Astrocyte (in vitro differentiated cells and primary cell): ENCODE data around the gene BCL2L1. TPM values are rescaled to one million over a fixed set of nuclear protein-coding genes. Genes with fewer than 3 reads are reported as not detected.
"Not testable (repeated sequence)": the region's sequence is repeated elsewhere in the genome, so short reads cannot be mapped to it uniquely, and the experiment has no call there.

Source experiments
- DNase-seq: peaks from one replicate; pipeline ENCODE4 v3.0.0-alpha.2; 2010; ENCODE audit warnings: low read depth
- FAIRE-seq: peaks from 2 replicates; lab custom pipeline; 2011; peaks lifted over from hg19 to GRCh38; lab: Jason Lieb, UNC
- H2AFZ ChIP-seq: 2 replicates; pipeline ENCODE4 v1.6.0; 2012; ENCODE audit warnings: low read depth, low read length, inconsistent platforms
- H3K27ac ChIP-seq: 2 replicates; pipeline ENCODE4 v1.5.1; 2011; ENCODE audit warnings: low read depth, low read length, inconsistent platforms
- H3K27me3 ChIP-seq: 2 replicates; pipeline ENCODE4 v1.6.0; 2011; ENCODE audit warnings: low read length, inconsistent platforms; ENCODE audit not compliant: insufficient read depth
- H3K36me3 ChIP-seq: 2 replicates; pipeline ENCODE4 v1.5.1; 2011; ENCODE audit warnings: low read length, inconsistent platforms; ENCODE audit not compliant: insufficient read depth
- H3K4me1 ChIP-seq: 2 replicates; pipeline ENCODE4 v1.5.1; 2011; ENCODE audit warnings: low read length, inconsistent platforms; ENCODE audit not compliant: insufficient read depth
- H3K4me2 ChIP-seq: 2 replicates; pipeline ENCODE4 v1.6.0; 2012; ENCODE audit warnings: low read length, inconsistent platforms
- H3K4me3 ChIP-seq: 2 replicates; pipeline ENCODE4 v1.5.1; 2011; ENCODE audit warnings: low read depth, mild to moderate bottlenecking, low read length, inconsistent platforms; ENCODE audit not compliant: insufficient read depth
- H3K79me2 ChIP-seq: 2 replicates; pipeline ENCODE4 v1.6.0; 2012; ENCODE audit warnings: mild to moderate bottlenecking, low read length, inconsistent platforms; ENCODE audit not compliant: insufficient read depth
- H3K9ac ChIP-seq: 2 replicates; pipeline ENCODE4 v1.6.0; 2012; ENCODE audit warnings: mild to moderate bottlenecking, low read length, inconsistent platforms
- H3K9me3 ChIP-seq: 2 replicates; pipeline ENCODE4 v1.5.1; 2012; ENCODE audit warnings: low read depth, mild to moderate bottlenecking, low read length, inconsistent platforms; ENCODE audit not compliant: insufficient read depth
- H4K20me1 ChIP-seq: 2 replicates; pipeline ENCODE4 v1.6.0; 2012; ENCODE audit warnings: low read length, inconsistent platforms; ENCODE audit not compliant: insufficient read depth
- H3K27ac Mint-ChIP-seq: one replicate; pipeline ENCODE4 v1.8.0; 2021; ENCODE audit warnings: mild to moderate bottlenecking, mixed read lengths; ENCODE audit not compliant: unreplicated experiment
- H3K27me3 Mint-ChIP-seq: one replicate; pipeline ENCODE4 v1.8.0; 2021; ENCODE audit warnings: low read depth, mixed read lengths; ENCODE audit not compliant: unreplicated experiment
- H3K36me3 Mint-ChIP-seq: one replicate; pipeline ENCODE4 v1.8.0; 2021; ENCODE audit warnings: low read depth, mixed read lengths; ENCODE audit not compliant: unreplicated experiment
- H3K4me1 Mint-ChIP-seq: one replicate; pipeline ENCODE4 v1.8.0; 2021; ENCODE audit warnings: low read depth, mixed read lengths; ENCODE audit not compliant: unreplicated experiment
- H3K4me3 Mint-ChIP-seq: one replicate; pipeline ENCODE4 v1.8.0; 2021; ENCODE audit warnings: mild to moderate bottlenecking, moderate library complexity, mixed read lengths; ENCODE audit not compliant: unreplicated experiment
- H3K9me3 Mint-ChIP-seq: one replicate; pipeline ENCODE4 v1.8.0; 2021; ENCODE audit warnings: mild to moderate bottlenecking, mixed read lengths; ENCODE audit not compliant: unreplicated experiment
- CTCF ChIP-seq: IDR thresholded peaks from 2 replicates; pipeline ENCODE4 v1.5.1; 2011; ENCODE audit warnings: low read depth, mild to moderate bottlenecking, inconsistent platforms, low read length, moderate library complexity; ENCODE audit not compliant: insufficient read depth
- EZH2 ChIP-seq: IDR thresholded peaks from 2 replicates; pipeline ENCODE4 v1.6.1; 2012; ENCODE audit warnings: mild to moderate bottlenecking, low read length, inconsistent platforms; ENCODE audit not compliant: insufficient read depth
- total RNA-seq: library from RNA; stranded (reverse); gene quantifications from 2 replicates; pipeline ENCODE4 v1.2.1, GENCODE V29; 2021

The BCL2L1 gene
- total RNA-seq, 1 donor from 2014 or later: 149 TPM

DNA sequence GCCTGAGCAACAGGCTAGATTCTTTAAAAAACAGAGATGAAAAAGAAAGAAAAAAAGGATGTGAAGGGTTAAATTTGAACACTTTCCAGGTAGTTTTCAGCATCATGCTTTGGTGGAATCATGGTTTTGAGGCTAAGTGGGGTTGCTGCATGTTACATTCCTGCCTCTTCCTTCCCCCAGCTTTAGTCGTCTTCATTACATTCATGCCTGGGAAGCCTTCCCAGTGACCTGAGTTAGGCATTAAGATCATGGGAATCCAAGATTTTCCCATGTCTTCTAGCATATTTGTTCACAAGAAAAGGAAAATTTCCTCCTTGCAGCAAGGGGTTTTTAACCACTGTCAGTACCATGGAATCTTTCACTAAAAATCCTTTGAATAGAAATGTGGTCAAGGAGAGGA, 28.5 kb upstream of the BCL2L1 start:
- peaks cover 4% of the 10 kb centered on the region for H3K36me3 Mint-ChIP-seq
- peak overlapping the region; percentile 44 for H3K27ac ChIP-seq
- no peak overlapping the region for H3K4me3 Mint-ChIP-seq
- no peak overlapping the region for H3K4me3 ChIP-seq
- DNase-seq: peak; percentile 94
- peaks cover 3% of the 10 kb centered on the region for H3K4me1 ChIP-seq
- no peaks in the 10 kb centered on the region for H3K9me3 ChIP-seq
- H3K4me1 Mint-ChIP-seq: peaks cover 13% of the 10 kb centered on the region
- no peak for FAIRE-seq
- no peaks in the 10 kb centered on the region for H3K9me3 Mint-ChIP-seq
- no peaks in the 10 kb centered on the region for H3K27me3 Mint-ChIP-seq
- peak overlapping the region; percentile 40 for H3K4me2 ChIP-seq
- H3K36me3 ChIP-seq: peaks cover 4% of the 10 kb centered on the region
- H4K20me1 ChIP-seq: peaks cover 15% of the 10 kb centered on the region
- no peaks in the 10 kb centered on the region for H3K27me3 ChIP-seq
- peak overlapping the region; percentile 50 for H3K27ac Mint-ChIP-seq
- peak overlapping the region; percentile 42 for H3K9ac ChIP-seq
- H2AFZ ChIP-seq: peak overlapping the region; percentile 36
- H3K79me2 ChIP-seq: peaks cover 98% of the 10 kb centered on the region
- TF ChIP-seq CTCF: no peak
- no peak for TF ChIP-seq EZH2

DNA sequence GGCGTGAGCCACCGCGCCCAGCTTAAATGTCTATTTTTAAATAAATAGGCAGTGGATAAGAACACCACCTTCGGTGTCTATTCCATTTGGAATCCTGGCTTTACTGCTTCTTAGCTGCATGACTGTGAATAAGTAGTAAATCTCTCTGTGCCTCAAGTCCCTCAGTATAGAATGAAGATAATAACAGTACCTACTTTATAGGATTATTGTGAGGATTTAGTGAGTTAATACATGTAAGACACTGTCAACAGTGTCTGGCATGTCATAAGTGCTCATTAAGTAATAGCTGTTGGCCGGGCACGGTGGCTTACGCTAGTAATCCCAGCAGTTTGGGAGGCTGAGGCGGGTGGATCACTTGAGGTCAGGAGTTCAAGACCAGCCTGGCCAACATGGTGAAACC, 26.6 kb upstream of the BCL2L1 start:
- peaks cover 3% of the 10 kb centered on the region for H3K4me1 ChIP-seq
- H3K4me3 ChIP-seq: no peak overlapping the region
- no peaks in the 10 kb centered on the region for H3K9me3 ChIP-seq
- Mint-ChIP-seq H3K36me3 (peaks cover under 1% of the 10 kb centered on the region), H3K9me3 (no peaks in the 10 kb centered on the region), H3K27ac (no peak overlapping the region), H3K27me3 (no peaks in the 10 kb centered on the region), H3K4me1 (peaks cover 10% of the 10 kb centered on the region), H3K4me3 (no peak overlapping the region)
- no peak for DNase-seq
- H4K20me1 ChIP-seq: peaks cover 11% of the 10 kb centered on the region
- FAIRE-seq: no peak
- peaks cover 4% of the 10 kb centered on the region for H3K36me3 ChIP-seq
- no peak overlapping the region for H2AFZ ChIP-seq
- no peak overlapping the region for H3K27ac ChIP-seq
- peaks cover 98% of the 10 kb centered on the region for H3K79me2 ChIP-seq
- no peaks in the 10 kb centered on the region for H3K27me3 ChIP-seq
- H3K4me2 ChIP-seq: no peak overlapping the region
- H3K9ac ChIP-seq: no peak overlapping the region
- no peak for TF ChIP-seq CTCF

- H3K27me3 Mint-ChIP-seq: no peaks in the 10 kb centered on the region
- H3K79me2 ChIP-seq: peaks cover 97% of the 10 kb centered on the region
- H3K4me2 ChIP-seq: no peak overlapping the region
- no peak overlapping the region for H3K27ac Mint-ChIP-seq
- H3K36me3 ChIP-seq: peaks cover 4% of the 10 kb centered on the region
- no peak overlapping the region for H3K4me3 Mint-ChIP-seq
- H3K9me3 ChIP-seq: no peaks in the 10 kb centered on the region
- no peak overlapping the region for H3K27ac ChIP-seq
- TF ChIP-seq EZH2: no peak
- TF ChIP-seq CTCF: no peak
- FAIRE-seq: no peak
- no peak overlapping the region for H3K9ac ChIP-seq
- no peak overlapping the region for H2AFZ ChIP-seq
- no peaks in the 10 kb centered on the region for H3K9me3 Mint-ChIP-seq
- H3K4me3 ChIP-seq: no peak overlapping the region
- H3K27me3 ChIP-seq: no peaks in the 10 kb centered on the region
- H3K36me3 Mint-ChIP-seq: no peaks in the 10 kb centered on the region
- DNase-seq: no peak
- peaks cover 9% of the 10 kb centered on the region for H3K4me1 Mint-ChIP-seq
- peaks cover 3% of the 10 kb centered on the region for H3K4me1 ChIP-seq
- H4K20me1 ChIP-seq: peaks cover 10% of the 10 kb centered on the region
Observed at GRCh38 chr20:31747640-31748039, 25.0 kb upstream of the BCL2L1 start.

DNA sequence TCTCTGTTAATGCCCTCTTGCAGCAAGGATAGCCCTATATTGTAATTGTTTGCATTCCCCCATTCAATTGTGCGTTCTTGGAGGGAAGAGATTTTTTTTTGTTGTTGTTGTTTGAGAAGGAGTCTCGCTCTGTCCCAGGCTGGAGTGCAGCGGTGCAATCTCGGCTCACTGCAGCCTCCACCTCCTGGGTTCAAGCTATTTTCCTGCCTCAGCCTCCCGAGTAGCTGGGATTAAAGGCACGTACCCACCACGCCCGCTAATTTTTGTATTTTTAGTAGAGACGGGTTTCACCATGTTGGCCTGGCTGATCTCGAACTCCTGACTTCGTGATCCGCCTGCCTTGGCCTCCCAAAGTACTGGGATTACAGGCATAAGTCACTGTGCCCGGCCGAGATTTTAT, 24.4 kb upstream of the BCL2L1 start:
- H3K9ac ChIP-seq, FAIRE-seq, H3K27me3 ChIP-seq, H3K27me3 Mint-ChIP-seq, H3K4me3 ChIP-seq, H3K4me1 Mint-ChIP-seq, H3K36me3 ChIP-seq, H3K4me2 ChIP-seq, H3K27ac ChIP-seq, H3K9me3 ChIP-seq, H3K27ac Mint-ChIP-seq, H3K9me3 Mint-ChIP-seq, H3K4me1 ChIP-seq, H3K36me3 Mint-ChIP-seq, DNase-seq, H2AFZ ChIP-seq, H3K4me3 Mint-ChIP-seq, H4K20me1 ChIP-seq: not testable (repeated sequence)
- peaks cover 97% of the 10 kb centered on the region for H3K79me2 ChIP-seq
